Measurements from ENCODE around the gene FOXRED2. TPM values are rescaled to one million over a fixed set of nuclear protein-coding genes. Genes with fewer than 3 reads are reported as not detected.

FOXRED2 gene
- total RNA-seq, 1 experiment from 2014 or later, result 37.7 TPM

GRCh38 chr22:36443198-36443770 is 63.6 kb downstream of the FOXRED2 start:
- Histone ChIP-seq H3K4me1 (ENCODE audit: control insufficient read depth, insufficient read depth, low read length) (peaks cover 6% of the 10 kb centered on the region), H3K27ac (ENCODE audit: low read length) (no peak overlapping the region), H3K36me3 (ENCODE audit: control insufficient read depth, insufficient read depth, low read length) (no peaks in the 10 kb centered on the region), H3K27me3 (ENCODE audit: control insufficient read depth, insufficient read depth, low read length) (no peaks in the 10 kb centered on the region), H3K4me3 (ENCODE audit: low read depth in 2 of 2, low read length in 2 of 2) (no peak overlapping the region), H3K9me3 (ENCODE audit: control insufficient read depth, insufficient read depth, low read depth, low read length) (no peaks in the 10 kb centered on the region)
- DNase-seq (ENCODE audit: low read depth, low spot score) (no peak), ATAC-seq (no peak)
- POLR2A ChIA-PET, result interaction anchor here (0.6 kb wide), 1 partner anchor 15 kb away, joined by 9 read pairs; no protein-coding TSS in a partner anchor
- intact Hi-C loops (cut with micrococcal nuclease; ENCODE audit: unreplicated experiment), result no loop called here
- CTCF ChIA-PET, result no interaction called here
- in situ Hi-C loops (cut with HindIII; ENCODE audit: low pct_unique_long_range_greater_than_20kb, low sequenced_read_pairs), result no loop called here
- BruUV-seq (replicated peaks), result no TSS peak
- TF ChIP-seq TCF7L2 (IDR thresholded peaks at IDR 0.05; ENCODE audit: low read depth, low read length) (no peak), REST (IDR thresholded peaks at IDR 0.05; ENCODE audit: insufficient read depth in 1 of 2, low read depth in 2 of 2, low read length in 1 of 2) (no peak), CTCF (IDR thresholded peaks at IDR 0.05) (no peak), POLR2AphosphoS5 (IDR thresholded peaks at IDR 0.05; ENCODE audit: low read depth, low read length) (no peak), SIN3A (IDR thresholded peaks at IDR 0.05; ENCODE audit: borderline replicate concordance, insufficient read depth, low read depth, low read length) (no peak)

GRCh38 chr22:36442506-36443197 is 64.2 kb downstream of the FOXRED2 start:
- DNase-seq (ENCODE audit: low read depth, low spot score), result no peak
- no peaks in the 10 kb centered on the region for H3K36me3 ChIP-seq (ENCODE audit: control insufficient read depth, insufficient read depth, low read length)
- H3K27me3 ChIP-seq (ENCODE audit: control insufficient read depth, insufficient read depth, low read length), result no peaks in the 10 kb centered on the region
- H3K9me3 ChIP-seq (ENCODE audit: control insufficient read depth, insufficient read depth, low read depth, low read length), result no peaks in the 10 kb centered on the region
- ATAC-seq, result no peak
- ChIA-PET CTCF (no interaction called here), POLR2A (interaction anchor here (0.6 kb wide), 1 partner anchor 14 kb away, joined by 9 read pairs; no protein-coding TSS in a partner anchor)
- no peak overlapping the region for H3K27ac ChIP-seq (ENCODE audit: low read length)
- TF ChIP-seq REST (IDR thresholded peaks at IDR 0.05; ENCODE audit: insufficient read depth in 1 of 2, low read depth in 2 of 2, low read length in 1 of 2) (no peak), POLR2AphosphoS5 (IDR thresholded peaks at IDR 0.05; ENCODE audit: low read depth, low read length) (no peak), TCF7L2 (IDR thresholded peaks at IDR 0.05; ENCODE audit: low read depth, low read length) (no peak), CTCF (IDR thresholded peaks at IDR 0.05) (no peak), SIN3A (IDR thresholded peaks at IDR 0.05; ENCODE audit: borderline replicate concordance, insufficient read depth, low read depth, low read length) (no peak)
- no peak overlapping the region for H3K4me3 ChIP-seq (ENCODE audit: low read depth in 2 of 2, low read length in 2 of 2)
- no TSS peak for BruUV-seq (replicated peaks)
- peaks cover 6% of the 10 kb centered on the region for H3K4me1 ChIP-seq (ENCODE audit: control insufficient read depth, insufficient read depth, low read length)
- intact Hi-C loops (cut with micrococcal nuclease; ENCODE audit: unreplicated experiment) (no loop called here), in situ Hi-C loops (cut with HindIII; ENCODE audit: low pct_unique_long_range_greater_than_20kb, low sequenced_read_pairs) (no loop called here)

Data from Panc1 (cell line).